Activated naive CD8-positive, alpha-beta T cell treated with anti-CD3 and anti-CD28 coated beads for 36 hours (primary cell): ENCODE data around the gene TEN1. TPM values are rescaled to one million over a fixed set of nuclear protein-coding genes. Genes with fewer than 3 reads are reported as not detected.

Experiments used
- DNase-seq: peaks from one replicate; pipeline ENCODE4 v3.0.0; 2021
- H3K27ac Mint-ChIP-seq: one replicate; pipeline ENCODE4 v1.8.0; 2022; ENCODE audit warnings: mild to moderate bottlenecking, moderate library complexity, mixed read lengths
- H3K27me3 Mint-ChIP-seq: one replicate; pipeline ENCODE4 v1.8.0; 2022; ENCODE audit warnings: mild to moderate bottlenecking, mixed read lengths
- H3K36me3 Mint-ChIP-seq: one replicate; pipeline ENCODE4 v1.8.0; 2021; ENCODE audit warnings: mild to moderate bottlenecking, mixed read lengths
- H3K4me1 Mint-ChIP-seq: one replicate; pipeline ENCODE4 v1.8.0; 2021; ENCODE audit warnings: mixed read lengths
- H3K4me3 Mint-ChIP-seq: one replicate; pipeline ENCODE4 v1.8.0; 2022; ENCODE audit warnings: mild to moderate bottlenecking, moderate library complexity, mixed read lengths
- H3K9me3 Mint-ChIP-seq: one replicate; pipeline ENCODE4 v1.8.0; 2022; ENCODE audit warnings: mixed read lengths
- total RNA-seq, 2 experiments: library from RNA; stranded (reverse); gene quantifications; one replicate each; pipeline ENCODE4 v1.2.3, GENCODE V29; 2021

Gene TEN1
- total RNA-seq, 2 experiments from 2014 or later: 12.5 to 14.2 TPM

- Mint-ChIP-seq H3K27me3 (no peaks in the 10 kb centered on the region), H3K4me1 (peaks cover 15% of the 10 kb centered on the region), H3K36me3 (peaks cover 3% of the 10 kb centered on the region), H3K9me3 (no peaks in the 10 kb centered on the region), H3K27ac (no peak overlapping the region), H3K4me3 (no peak overlapping the region)
- no peak for DNase-seq
These were observed 15.8 kb downstream of the TEN1 start for GRCh38 chr17:75994802-75995370.

- Mint-ChIP-seq H3K4me1 (peaks cover 15% of the 10 kb centered on the region), H3K27me3 (no peaks in the 10 kb centered on the region)
These were observed 16.4 kb downstream of the TEN1 start for GRCh38 chr17:75995385-75995925.

GRCh38 chr17:75996665-75997590, 17.9 kb downstream of the TEN1 start:
- peaks cover 3% of the 10 kb centered on the region for H3K36me3 Mint-ChIP-seq
- H3K4me3 Mint-ChIP-seq: peak overlapping the region; percentile 44
- H3K9me3 Mint-ChIP-seq: no peaks in the 10 kb centered on the region
- peaks cover 15% of the 10 kb centered on the region for H3K4me1 Mint-ChIP-seq
- no peak for DNase-seq
- H3K27me3 Mint-ChIP-seq: no peaks in the 10 kb centered on the region
- H3K27ac Mint-ChIP-seq: peak overlapping the region; percentile 80

More at GRCh38 chr17:75995385-75995925, 16.4 kb downstream of the TEN1 start:
- no peak for DNase-seq
- no peaks in the 10 kb centered on the region for H3K9me3 Mint-ChIP-seq
- H3K27ac Mint-ChIP-seq: no peak overlapping the region
- peaks cover 3% of the 10 kb centered on the region for H3K36me3 Mint-ChIP-seq
- no peak overlapping the region for H3K4me3 Mint-ChIP-seq

- H3K27ac Mint-ChIP-seq: no peak overlapping the region
- no peaks in the 10 kb centered on the region for H3K9me3 Mint-ChIP-seq
- no peaks in the 10 kb centered on the region for H3K27me3 Mint-ChIP-seq
- no peak overlapping the region for H3K4me3 Mint-ChIP-seq
- DNase-seq: no peak
- H3K4me1 Mint-ChIP-seq: peaks cover 15% of the 10 kb centered on the region
- peaks cover 1% of the 10 kb centered on the region for H3K36me3 Mint-ChIP-seq
These were observed 19.3 kb downstream of the TEN1 start for GRCh38 chr17:75998327-75998795.

- no peak overlapping the region for H3K27ac Mint-ChIP-seq
- peaks cover 15% of the 10 kb centered on the region for H3K4me1 Mint-ChIP-seq
These were observed 21.1 kb downstream of the TEN1 start for GRCh38 chr17:76000016-76000754.

GRCh38 chr17:76000755-76001521, 21.9 kb downstream of the TEN1 start, which contains the start of gene CDK3:
TSS of gene CDK3 (plus strand) at chr17:76000855. CDS start at chr17:76001426, 571 bp downstream.
- Mint-ChIP-seq H3K4me3 (no peak within 1 kb of the TSS), H3K27me3 (no peaks in the 10 kb centered on the region), H3K9me3 (no peaks in the 10 kb centered on the region), H3K36me3 (no peaks in the 10 kb centered on the region), H3K4me1 (peaks cover 15% of the 10 kb centered on the region), H3K27ac (no peak within 1 kb of the TSS)
- no peak for DNase-seq

More at GRCh38 chr17:76000016-76000754, 21.1 kb downstream of the TEN1 start:
- DNase-seq: peak; percentile 69
- Mint-ChIP-seq H3K36me3 (no peaks in the 10 kb centered on the region), H3K9me3 (no peaks in the 10 kb centered on the region), H3K27me3 (no peaks in the 10 kb centered on the region), H3K4me3 (no peak overlapping the region)

GRCh38 chr17:76002100-76002499, 23.1 kb downstream of the TEN1 start:
- H3K9me3 Mint-ChIP-seq: no peaks in the 10 kb centered on the region
- DNase-seq: no peak
- no peaks in the 10 kb centered on the region for H3K27me3 Mint-ChIP-seq
- no peaks in the 10 kb centered on the region for H3K36me3 Mint-ChIP-seq
- no peak overlapping the region for H3K27ac Mint-ChIP-seq
- no peak overlapping the region for H3K4me3 Mint-ChIP-seq
- peaks cover 7% of the 10 kb centered on the region for H3K4me1 Mint-ChIP-seq

GRCh38 chr17:76003915-76004314, 24.9 kb downstream of the TEN1 start:
- Mint-ChIP-seq H3K4me1 (no peaks in the 10 kb centered on the region), H3K27me3 (no peaks in the 10 kb centered on the region), H3K9me3 (no peaks in the 10 kb centered on the region), H3K4me3 (no peak overlapping the region), H3K27ac (no peak overlapping the region), H3K36me3 (no peaks in the 10 kb centered on the region)
- no peak for DNase-seq

- no peaks in the 10 kb centered on the region for H3K4me1 Mint-ChIP-seq
- H3K27ac Mint-ChIP-seq: no peak overlapping the region
- no peaks in the 10 kb centered on the region for H3K27me3 Mint-ChIP-seq
These were observed 25.8 kb downstream of the TEN1 start for GRCh38 chr17:76004750-76005262.

GRCh38 chr17:76005263-76006149, 26.5 kb downstream of the TEN1 start:
- H3K36me3 Mint-ChIP-seq: peaks cover 2% of the 10 kb centered on the region
- H3K27ac Mint-ChIP-seq: no peak overlapping the region
- H3K4me3 Mint-ChIP-seq: no peak overlapping the region
- H3K9me3 Mint-ChIP-seq: no peaks in the 10 kb centered on the region
- H3K4me1 Mint-ChIP-seq: no peaks in the 10 kb centered on the region
- H3K27me3 Mint-ChIP-seq: no peaks in the 10 kb centered on the region
- peak; percentile 73 for DNase-seq

More at GRCh38 chr17:76004750-76005262, 25.8 kb downstream of the TEN1 start:
- Mint-ChIP-seq H3K4me3 (no peak overlapping the region), H3K36me3 (peaks cover 2% of the 10 kb centered on the region), H3K9me3 (no peaks in the 10 kb centered on the region)
- no peak for DNase-seq

GRCh38 chr17:76007131-76007849, 28.2 kb downstream of the TEN1 start:
- Mint-ChIP-seq H3K4me1 (no peaks in the 10 kb centered on the region), H3K36me3 (peaks cover 2% of the 10 kb centered on the region), H3K9me3 (no peaks in the 10 kb centered on the region), H3K4me3 (no peak overlapping the region), H3K27ac (no peak overlapping the region), H3K27me3 (no peaks in the 10 kb centered on the region)
- no peak for DNase-seq

- H3K36me3 Mint-ChIP-seq: peaks cover 2% of the 10 kb centered on the region
- H3K27ac Mint-ChIP-seq: no peak overlapping the region
- no peaks in the 10 kb centered on the region for H3K9me3 Mint-ChIP-seq
These were observed 28.8 kb downstream of the TEN1 start for GRCh38 chr17:76007850-76008165.

GRCh38 chr17:76008208-76008607, 29.2 kb downstream of the TEN1 start:
- Mint-ChIP-seq H3K36me3 (peaks cover 2% of the 10 kb centered on the region), H3K4me1 (no peaks in the 10 kb centered on the region), H3K9me3 (no peaks in the 10 kb centered on the region), H3K27me3 (no peaks in the 10 kb centered on the region), H3K4me3 (no peak overlapping the region), H3K27ac (no peak overlapping the region)
- no peak for DNase-seq

More at GRCh38 chr17:76007850-76008165, 28.8 kb downstream of the TEN1 start:
- Mint-ChIP-seq H3K4me1 (no peaks in the 10 kb centered on the region), H3K27me3 (no peaks in the 10 kb centered on the region), H3K4me3 (no peak overlapping the region)
- no peak for DNase-seq
